Mesenchymal stem cell (in vitro differentiated cells and primary cell): Measurements from ENCODE around the gene TMEM38B.

Source experiments
- DNase-seq: peaks from one replicate; pipeline ENCODE4 v3.0.0-alpha.2; 2013
- H2AFZ ChIP-seq: one replicate; pipeline ENCODE4 v1.6.1; 2013; ENCODE audit warnings: low read depth, mild to moderate bottlenecking, control low read depth, inconsistent platforms, low read length, moderate library complexity
- H2AK5ac ChIP-seq: 2 replicates; pipeline ENCODE4 v1.6.1; 2013; ENCODE audit warnings: low read length, moderate library complexity, mild to moderate bottlenecking, inconsistent platforms; ENCODE audit not compliant: severe bottlenecking
- H2BK120ac ChIP-seq: one replicate; pipeline ENCODE4 v1.6.1; 2013; ENCODE audit warnings: low read depth, mild to moderate bottlenecking, inconsistent platforms, low read length, moderate library complexity
- H2BK12ac ChIP-seq, 2 experiments: one replicate each; pipeline ENCODE4 v1.6.1; 2013; ENCODE audit warnings: inconsistent platforms in 2 of 2, low read length in 2 of 2, mild to moderate bottlenecking in 2 of 2, moderate library complexity in 2 of 2, control low read depth in 1 of 2
- H2BK15ac ChIP-seq: one replicate; pipeline ENCODE4 v1.6.1; 2013; ENCODE audit warnings: mild to moderate bottlenecking, low read depth, inconsistent platforms; ENCODE audit not compliant: poor library complexity, severe bottlenecking
- H2BK5ac ChIP-seq: 2 replicates; pipeline ENCODE4 v1.6.1; 2013; ENCODE audit warnings: low read depth, mild to moderate bottlenecking, low read length, control low read depth, inconsistent platforms; ENCODE audit not compliant: poor library complexity, severe bottlenecking
- H3K14ac ChIP-seq, 2 experiments: one replicate each; pipeline ENCODE4 v1.6.1; 2013; ENCODE audit warnings: inconsistent platforms in 2 of 2, low read length in 2 of 2, control low read depth in 1 of 2, mild to moderate bottlenecking in 1 of 2, moderate library complexity in 1 of 2
- H3K18ac ChIP-seq, 2 experiments: one replicate each; pipeline ENCODE4 v1.6.1; 2013; ENCODE audit warnings: inconsistent platforms in 2 of 2, low read length in 2 of 2, control low read depth in 1 of 2, low read depth in 1 of 2, mild to moderate bottlenecking in 1 of 2
- H3K23ac ChIP-seq, 2 experiments: one replicate each; pipeline ENCODE4 v1.6.1; 2013; ENCODE audit warnings: inconsistent platforms in 2 of 2, low read length in 2 of 2, mild to moderate bottlenecking in 2 of 2, moderate library complexity in 2 of 2, control low read depth in 1 of 2
- H3K27ac ChIP-seq: 2 replicates; pipeline ENCODE4 v1.5.1; 2013; ENCODE audit warnings: mild to moderate bottlenecking, moderate library complexity, low read length, control low read depth, inconsistent platforms; ENCODE audit not compliant: poor library complexity, severe bottlenecking
- H3K27me3 ChIP-seq, 2 experiments: 2 replicates each; pipeline versions ENCODE4 v1.6.1 to v1.7.0; 2013; ENCODE audit warnings: low read length in 2 of 2, mild to moderate bottlenecking in 2 of 2, moderate library complexity in 2 of 2, control low read depth in 1 of 2, inconsistent platforms in 1 of 2; ENCODE audit not compliant: control insufficient read depth in 1 of 2, insufficient read depth in 1 of 2
- H3K36me3 ChIP-seq, 2 experiments: 2 replicates each; pipeline versions ENCODE4 v1.6.1 to v1.7.0; 2013; ENCODE audit warnings: low read length in 2 of 2, control low read depth in 1 of 2, inconsistent platforms in 1 of 2, low read depth in 1 of 2, mild to moderate bottlenecking in 1 of 2; ENCODE audit not compliant: insufficient read depth in 2 of 2, control insufficient read depth in 1 of 2
- H3K4ac ChIP-seq, 2 experiments: one replicate each; pipeline ENCODE4 v1.6.1; 2013; ENCODE audit warnings: inconsistent platforms in 2 of 2, low read length in 2 of 2, mild to moderate bottlenecking in 2 of 2, moderate library complexity in 2 of 2, control low read depth in 1 of 2, low read depth in 1 of 2
- H3K4me1 ChIP-seq: 2 replicates; pipeline ENCODE4 v1.6.1; 2013; ENCODE audit warnings: low read depth, low read length, control low read depth; ENCODE audit not compliant: control insufficient read depth, insufficient read depth
- H3K4me2 ChIP-seq: 2 replicates; pipeline ENCODE4 v1.6.1; 2013; ENCODE audit warnings: low read length, mild to moderate bottlenecking, inconsistent platforms; ENCODE audit not compliant: poor library complexity, severe bottlenecking
- H3K4me3 ChIP-seq, 2 experiments: 2 replicates each; pipeline versions ENCODE4 v1.5.1 to v1.7.0; 2013; ENCODE audit warnings: low read length in 2 of 2, mild to moderate bottlenecking in 2 of 2, control low read depth in 1 of 2, low read depth in 1 of 2; ENCODE audit not compliant: insufficient read depth in 1 of 2
- H3K79me1 ChIP-seq: replicated peaks from 2 replicates; pipeline ENCODE4 v1.6.1; 2013; ENCODE audit warnings: mild to moderate bottlenecking, control low read depth, low read length, inconsistent platforms; ENCODE audit not compliant: poor library complexity, severe bottlenecking
- H3K9ac ChIP-seq: 2 replicates; pipeline ENCODE4 v1.7.0; 2013; ENCODE audit warnings: mild to moderate bottlenecking, low read length, moderate library complexity
- H3K9me3 ChIP-seq: 2 replicates; pipeline ENCODE4 v1.7.0; 2013; ENCODE audit warnings: mild to moderate bottlenecking, low read length; ENCODE audit not compliant: control insufficient read depth
- H4K8ac ChIP-seq: one replicate; pipeline ENCODE4 v1.6.1; 2013; ENCODE audit warnings: inconsistent platforms, mild to moderate bottlenecking, low read length, moderate library complexity
- H4K91ac ChIP-seq: one replicate; pipeline ENCODE4 v1.6.1; 2013; ENCODE audit warnings: mild to moderate bottlenecking, low read length, inconsistent platforms
- WGBS: methylation state at CpG from one replicate; pipeline ENCODE4 v1.1.7; 2013; ENCODE audit warnings: mixed read lengths; 5-methylcytosine and 5-hydroxymethylcytosine counted together

TMEM38B gene

DNA sequence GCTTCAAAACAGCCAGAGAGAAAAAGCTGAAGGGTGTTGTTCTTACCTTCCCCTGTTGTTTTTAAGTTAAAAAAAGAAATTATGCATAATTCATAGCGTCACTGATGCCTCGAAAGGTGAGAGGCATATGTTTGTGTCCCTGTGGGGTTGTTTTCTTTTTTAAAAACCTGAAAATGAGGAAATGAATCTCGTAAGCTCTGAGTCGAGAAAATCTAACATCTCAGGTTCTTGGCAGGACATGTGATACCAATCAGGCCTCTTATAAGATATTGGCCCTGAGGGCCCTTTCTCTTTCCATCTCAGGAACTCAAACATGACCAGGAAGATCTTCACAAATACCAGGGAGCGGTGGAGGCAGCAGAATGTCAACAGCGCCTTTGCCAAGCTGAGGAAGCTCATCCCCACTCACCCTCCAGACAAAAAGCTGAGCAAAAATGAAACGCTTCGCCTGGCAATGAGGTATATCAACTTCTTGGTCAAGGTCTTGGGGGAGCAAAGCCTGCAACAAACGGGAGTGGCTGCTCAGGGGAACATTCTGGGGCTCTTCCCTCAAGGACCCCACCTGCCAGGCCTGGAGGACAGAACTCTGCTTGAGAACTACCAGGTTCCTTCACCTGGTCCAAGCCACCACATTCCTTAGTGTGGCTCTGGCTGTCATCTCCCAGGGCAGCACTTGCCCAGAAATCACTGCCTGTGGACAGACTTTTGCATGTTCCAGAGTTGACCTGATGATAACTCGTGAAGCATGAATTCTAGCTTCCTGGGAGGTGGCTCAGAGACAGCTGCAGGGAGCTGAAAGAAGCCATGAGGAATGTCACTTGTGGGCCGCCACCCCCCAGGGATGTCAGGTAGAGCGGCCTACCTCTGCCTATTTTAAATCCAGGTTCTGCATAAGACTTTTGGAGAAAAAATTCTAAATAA, 31.9 kb upstream of the TMEM38B start, which contains the start of gene TAL2:
TAL2 (plus strand) TSS at position 274 of the 921 bp plus-strand sequence; CDS start at position 314, 40 bp downstream.
- Histone ChIP-seq H3K9ac (no peak within 1 kb of the TSS), H4K91ac (no peak within 1 kb of the TSS), H4K8ac (no peak within 1 kb of the TSS), H3K4me2 (no peak within 1 kb of the TSS), H3K4me3 (no peak within 1 kb of the TSS), H3K79me1 (no peaks in the 10 kb centered on the region), H2BK15ac (no peak within 1 kb of the TSS), H2BK120ac (no peak within 1 kb of the TSS), H3K36me3 (no peaks in the 10 kb centered on the region), H3K14ac (no peak within 1 kb of the TSS), H3K23ac (no peak within 1 kb of the TSS), H2BK12ac (no peak within 1 kb of the TSS), H3K18ac (no peak within 1 kb of the TSS), H3K4ac (no peak within 1 kb of the TSS), H3K9me3 (no peaks in the 10 kb centered on the region), H2BK5ac (no peak within 1 kb of the TSS), H2AK5ac (no peak within 1 kb of the TSS), H2AFZ (no peak within 1 kb of the TSS), H3K4me1 (no peaks in the 10 kb centered on the region), H3K27ac (no peak within 1 kb of the TSS), H3K27me3 (peaks cover 2 to 3% of the 10 kb centered on the region in 2 experiments)
- WGBS, result 91% methylated on average over 11 of the region's 12 CpGs
- no peak for DNase-seq

DNA sequence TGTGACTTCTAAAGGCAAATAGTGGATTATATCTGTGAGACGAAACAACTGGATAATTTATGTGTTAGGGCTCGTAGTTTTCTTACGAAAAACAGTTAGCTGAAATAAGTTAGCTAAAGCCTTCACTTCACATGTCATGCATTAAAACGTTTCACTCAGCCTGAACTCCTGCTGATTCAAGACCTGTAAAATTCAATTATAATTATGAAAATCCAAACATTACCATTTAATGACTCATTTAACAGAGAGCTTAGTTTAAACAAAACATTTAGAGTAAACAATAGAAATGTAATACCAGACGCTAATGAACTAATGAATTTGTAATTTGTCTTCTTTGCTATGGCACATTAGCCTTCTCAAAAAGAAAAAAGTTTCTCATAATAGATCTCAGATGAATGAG, 30.4 kb upstream of the TMEM38B start:
- no peak overlapping the region for H3K14ac ChIP-seq
- no peak overlapping the region for H2AFZ ChIP-seq
- H3K9ac ChIP-seq, result no peak overlapping the region
- no peak overlapping the region for H2BK120ac ChIP-seq
- no peak overlapping the region for H2BK12ac ChIP-seq
- no peak overlapping the region for H4K91ac ChIP-seq
- no peak overlapping the region for H3K27ac ChIP-seq
- no peak overlapping the region for H3K4me3 ChIP-seq
- no peak overlapping the region for H4K8ac ChIP-seq
- H2BK5ac ChIP-seq, result no peak overlapping the region
- peaks cover 0 to 3% of the 10 kb centered on the region in 2 experiments for H3K27me3 ChIP-seq
- H2BK15ac ChIP-seq, result no peak overlapping the region
- no peaks in the 10 kb centered on the region for H3K9me3 ChIP-seq
- H3K79me1 ChIP-seq, result no peaks in the 10 kb centered on the region
- no peak overlapping the region for H3K4me2 ChIP-seq
- H3K23ac ChIP-seq, result no peak overlapping the region
- DNase-seq, result no peak
- no peaks in the 10 kb centered on the region for H3K4me1 ChIP-seq
- H2AK5ac ChIP-seq, result no peak overlapping the region
- no peak overlapping the region for H3K4ac ChIP-seq
- H3K36me3 ChIP-seq, result no peaks in the 10 kb centered on the region
- 74% methylated on average over 4 of the region's 5 CpGs for WGBS
- H3K18ac ChIP-seq, result no peak overlapping the region

DNA sequence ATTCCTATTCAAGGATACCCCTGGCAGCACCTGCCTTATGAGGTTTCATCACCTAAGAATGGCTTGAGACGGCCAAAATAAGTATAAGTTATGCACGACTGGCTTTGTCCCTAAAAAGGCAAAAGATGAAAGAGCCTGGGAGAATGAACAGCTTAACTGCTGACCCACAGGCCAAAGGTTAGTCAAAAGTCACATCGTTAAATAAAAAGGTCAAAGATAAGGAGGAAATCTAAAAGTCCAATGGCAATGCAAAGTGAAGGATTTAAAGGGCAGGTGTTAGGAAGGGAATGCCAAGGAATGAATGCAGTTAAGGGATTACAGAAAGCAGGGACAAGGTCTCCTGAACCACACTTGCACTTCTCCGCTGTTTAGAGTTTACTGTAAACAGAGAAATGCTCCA, 26.5 kb upstream of the TMEM38B start:
- H2BK15ac ChIP-seq, result no peak overlapping the region
- H3K27ac ChIP-seq, result no peak overlapping the region
- no peak overlapping the region for H3K18ac ChIP-seq
- H3K36me3 ChIP-seq, result no peaks in the 10 kb centered on the region
- H3K4me1 ChIP-seq, result no peaks in the 10 kb centered on the region
- no peak overlapping the region for H3K4me2 ChIP-seq
- no peak overlapping the region for H3K14ac ChIP-seq
- no peak overlapping the region for H4K91ac ChIP-seq
- no peaks in the 10 kb centered on the region for H3K79me1 ChIP-seq
- H2BK12ac ChIP-seq, result no peak overlapping the region
- no peak overlapping the region for H2BK120ac ChIP-seq
- no peaks in the 10 kb centered on the region for H3K9me3 ChIP-seq
- no peak overlapping the region for H3K9ac ChIP-seq
- H3K23ac ChIP-seq, result no peak overlapping the region
- no peak overlapping the region for H2AFZ ChIP-seq
- 54% methylated on average over 3 of the region's 4 CpGs for WGBS
- no peak overlapping the region for H2BK5ac ChIP-seq
- H2AK5ac ChIP-seq, result no peak overlapping the region
- no peak overlapping the region for H3K4me3 ChIP-seq
- H3K27me3 ChIP-seq, result peaks cover 0 to 3% of the 10 kb centered on the region in 2 experiments
- no peak for DNase-seq
- H4K8ac ChIP-seq, result no peak overlapping the region
- no peak overlapping the region for H3K4ac ChIP-seq

DNA sequence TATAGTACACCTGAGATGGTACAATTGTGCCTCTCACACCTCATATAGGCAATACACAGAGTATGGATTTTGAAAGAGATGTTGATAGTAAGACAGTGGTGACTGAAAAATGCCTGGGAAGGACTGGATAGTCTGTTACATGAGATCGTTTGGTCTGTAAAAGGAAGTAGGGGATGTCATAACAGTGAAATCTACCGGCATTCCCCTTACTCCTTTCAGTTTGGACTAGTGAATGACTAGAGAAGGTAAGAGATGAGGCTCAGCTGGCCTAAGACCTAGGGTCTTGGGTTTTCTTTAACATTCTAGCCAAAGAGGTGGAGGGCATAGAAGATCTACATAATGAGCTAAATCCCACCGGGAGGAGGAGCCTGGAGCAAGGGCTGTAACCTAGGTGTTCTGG, 24.0 kb upstream of the TMEM38B start:
- Histone ChIP-seq H3K9me3 (no peaks in the 10 kb centered on the region), H3K4me3 (no peak overlapping the region), H4K8ac (no peak overlapping the region), H3K9ac (no peak overlapping the region), H2AK5ac (no peak overlapping the region), H4K91ac (no peak overlapping the region), H2AFZ (no peak overlapping the region), H3K36me3 (no peaks in the 10 kb centered on the region), H3K27me3 (peaks cover 0 to 3% of the 10 kb centered on the region in 2 experiments), H3K4ac (no peak overlapping the region), H3K18ac (no peak overlapping the region), H3K23ac (no peak overlapping the region), H3K27ac (no peak overlapping the region), H3K14ac (no peak overlapping the region), H3K4me1 (no peaks in the 10 kb centered on the region), H2BK12ac (no peak overlapping the region), H3K79me1 (no peaks in the 10 kb centered on the region), H2BK15ac (no peak overlapping the region), H3K4me2 (no peak overlapping the region), H2BK5ac (no peak overlapping the region), H2BK120ac (no peak overlapping the region)
- no peak for DNase-seq
- WGBS, result 88% methylated on average over 2 of the region's 3 CpGs
